T-helper 2 cell treated with Interferon-gamma antibody and Interleukin-4, amounts not matched to agents 5 μg/mL and 100 μg/mL, for 36 hours (primary cell): ENCODE results near the gene KMT2B.

ENCODE experiments used
- DNase-seq: peaks from one replicate; pipeline ENCODE4 v3.0.0; 2021; ENCODE audit warnings: low spot score
- H3K27ac Mint-ChIP-seq: one replicate; pipeline ENCODE4 v1.8.0; 2021; ENCODE audit warnings: mild to moderate bottlenecking, mixed read lengths
- H3K27me3 Mint-ChIP-seq: one replicate; pipeline ENCODE4 v1.8.0; 2021; ENCODE audit warnings: low read depth, mixed read lengths
- H3K36me3 Mint-ChIP-seq: one replicate; pipeline ENCODE4 v1.8.0; 2021; ENCODE audit warnings: low read depth, mixed read lengths
- H3K4me1 Mint-ChIP-seq: one replicate; pipeline ENCODE4 v1.8.0; 2021; ENCODE audit warnings: low read depth, mixed read lengths
- H3K4me3 Mint-ChIP-seq: one replicate; pipeline ENCODE4 v1.8.0; 2022; ENCODE audit warnings: mild to moderate bottlenecking, moderate library complexity, mixed read lengths
- H3K9me3 Mint-ChIP-seq: one replicate; pipeline ENCODE4 v1.8.0; 2021; ENCODE audit warnings: mixed read lengths

Gene KMT2B

GRCh38 chr19:35738021-35738886 lies 20.5 kb downstream of the KMT2B start:
- H3K36me3 Mint-ChIP-seq, result peaks cover 50% of the 10 kb centered on the region
- H3K27me3 Mint-ChIP-seq, result no peaks in the 10 kb centered on the region
- H3K27ac Mint-ChIP-seq, result no peak overlapping the region
- H3K4me1 Mint-ChIP-seq, result peaks cover 25% of the 10 kb centered on the region
- no peaks in the 10 kb centered on the region for H3K9me3 Mint-ChIP-seq
- no peak overlapping the region for H3K4me3 Mint-ChIP-seq
- no peak for DNase-seq

GRCh38 chr19:35738887-35739229 lies 21.1 kb downstream of the KMT2B start:
- no peak overlapping the region for H3K27ac Mint-ChIP-seq
- no peaks in the 10 kb centered on the region for H3K27me3 Mint-ChIP-seq
- no peaks in the 10 kb centered on the region for H3K9me3 Mint-ChIP-seq
- peaks cover 48% of the 10 kb centered on the region for H3K36me3 Mint-ChIP-seq
- H3K4me3 Mint-ChIP-seq, result no peak overlapping the region
- no peak for DNase-seq
- peaks cover 28% of the 10 kb centered on the region for H3K4me1 Mint-ChIP-seq

GRCh38 chr19:35739275-35740107 lies 21.7 kb downstream of the KMT2B start:
- Mint-ChIP-seq H3K4me3 (peak overlapping the region; percentile 62), H3K36me3 (peaks cover 43% of the 10 kb centered on the region), H3K9me3 (no peaks in the 10 kb centered on the region), H3K27me3 (no peaks in the 10 kb centered on the region), H3K4me1 (peaks cover 33% of the 10 kb centered on the region), H3K27ac (no peak overlapping the region)
- DNase-seq, result no peak

DNA sequence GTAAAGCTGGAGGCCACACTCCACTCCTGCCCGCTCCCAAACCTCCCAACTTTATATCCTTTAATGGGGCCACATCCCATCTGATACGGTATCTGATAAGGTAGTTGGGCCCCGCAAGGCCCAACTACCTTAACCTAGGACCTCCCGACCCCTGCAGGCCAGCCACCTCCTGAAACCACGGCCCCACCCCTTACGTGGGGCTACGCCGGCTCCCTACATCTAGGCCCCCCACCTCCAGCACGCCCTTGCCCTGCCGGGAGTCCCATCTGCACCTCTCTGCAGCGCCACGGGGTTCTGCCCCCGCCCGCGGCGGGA lies 22.3 kb downstream of the KMT2B start:
- DNase-seq, result no peak
- H3K27ac Mint-ChIP-seq, result peak overlapping the region; percentile 92
- H3K4me1 Mint-ChIP-seq, result peaks cover 36% of the 10 kb centered on the region
- peaks cover 37% of the 10 kb centered on the region for H3K36me3 Mint-ChIP-seq
- H3K27me3 Mint-ChIP-seq, result no peaks in the 10 kb centered on the region
- peak overlapping the region; percentile 90 for H3K4me3 Mint-ChIP-seq
- H3K9me3 Mint-ChIP-seq, result no peaks in the 10 kb centered on the region

DNA sequence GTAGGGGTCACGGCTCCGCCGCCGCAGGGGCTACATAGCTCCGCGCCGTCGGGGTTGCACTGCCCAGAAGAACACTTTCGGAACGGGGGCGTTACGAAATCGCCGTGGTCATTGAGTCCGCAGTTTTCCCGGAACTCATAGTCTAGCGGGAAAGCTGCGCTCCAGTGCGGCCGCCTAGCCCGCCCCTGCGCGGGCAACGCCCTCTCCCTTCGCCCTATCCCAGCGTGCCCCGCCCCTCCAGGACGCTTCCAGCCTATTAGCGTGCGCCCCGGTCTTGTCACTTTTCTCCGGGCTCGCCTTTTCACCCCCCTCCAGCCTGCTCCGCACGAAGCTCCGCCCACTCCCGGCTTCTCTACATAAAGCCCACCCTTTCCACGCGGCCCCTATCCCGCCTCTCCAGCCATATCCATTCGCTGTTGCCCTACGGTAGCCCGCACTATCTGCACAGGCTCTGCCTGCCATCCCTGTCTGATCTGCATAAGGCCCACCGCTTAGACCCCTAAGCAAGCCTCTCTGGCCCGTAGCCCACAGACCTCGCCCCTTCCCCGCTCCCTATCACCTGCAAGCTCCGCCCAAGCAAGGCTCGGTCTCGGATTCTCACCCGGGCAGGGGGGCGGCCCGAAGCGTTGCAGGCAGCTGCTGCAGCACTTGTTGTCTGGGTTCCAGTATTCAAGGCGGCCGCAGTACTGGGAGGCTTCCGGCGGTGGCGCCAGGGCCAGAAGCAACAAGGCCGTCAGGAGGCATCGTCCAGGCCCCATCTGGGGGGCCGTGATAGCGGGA lies 22.8 kb downstream of the KMT2B start:
- Mint-ChIP-seq H3K9me3 (no peaks in the 10 kb centered on the region), H3K27me3 (no peaks in the 10 kb centered on the region), H3K4me1 (peaks cover 39% of the 10 kb centered on the region), H3K4me3 (peak overlapping the region; percentile 90), H3K27ac (peak overlapping the region; percentile 92), H3K36me3 (peaks cover 36% of the 10 kb centered on the region)
- DNase-seq, result peak; percentile 95

- Mint-ChIP-seq H3K9me3 (no peaks in the 10 kb centered on the region), H3K36me3 (peaks cover 33% of the 10 kb centered on the region), H3K4me3 (peak overlapping the region; percentile 90), H3K27ac (peak overlapping the region; percentile 92), H3K27me3 (no peaks in the 10 kb centered on the region), H3K4me1 (peaks cover 40% of the 10 kb centered on the region)
- DNase-seq, result no peak
Measured at GRCh38 chr19:35741203-35741515, 23.4 kb downstream of the KMT2B start.

GRCh38 chr19:35742121-35742724 lies 24.4 kb downstream of the KMT2B start, which contains the start of gene IGFLR1:
TSS of gene IGFLR1 (minus strand) at chr19:35742452. CDS start at chr19:35741180, 1,272 bp downstream.
- H3K9me3 Mint-ChIP-seq, result no peaks in the 10 kb centered on the region
- H3K27ac Mint-ChIP-seq, result peak within 1 kb of the TSS; percentile 95
- no peaks in the 10 kb centered on the region for H3K27me3 Mint-ChIP-seq
- peak; percentile 88 for DNase-seq
- H3K4me1 Mint-ChIP-seq, result peaks cover 41% of the 10 kb centered on the region
- peaks cover 24% of the 10 kb centered on the region for H3K36me3 Mint-ChIP-seq
- H3K4me3 Mint-ChIP-seq, result peak within 1 kb of the TSS; percentile 91

GRCh38 chr19:35743640-35744429 lies 26.0 kb downstream of the KMT2B start:
- H3K4me1 Mint-ChIP-seq, result peaks cover 45% of the 10 kb centered on the region
- peak overlapping the region; percentile 100 for H3K27ac Mint-ChIP-seq
- peak overlapping the region; percentile 91 for H3K4me3 Mint-ChIP-seq
- H3K9me3 Mint-ChIP-seq, result no peaks in the 10 kb centered on the region
- peaks cover 16% of the 10 kb centered on the region for H3K36me3 Mint-ChIP-seq
- no peak for DNase-seq
- H3K27me3 Mint-ChIP-seq, result no peaks in the 10 kb centered on the region

- Mint-ChIP-seq H3K27ac (peak overlapping the region; percentile 100), H3K9me3 (no peaks in the 10 kb centered on the region), H3K36me3 (peaks cover 15% of the 10 kb centered on the region), H3K4me1 (peaks cover 45% of the 10 kb centered on the region), H3K27me3 (no peaks in the 10 kb centered on the region), H3K4me3 (peak overlapping the region; percentile 91)
- DNase-seq, result peak; percentile 92
Measured at GRCh38 chr19:35744430-35745327, 26.9 kb downstream of the KMT2B start.

- Mint-ChIP-seq H3K27me3 (no peaks in the 10 kb centered on the region), H3K4me3 (peak within 1 kb of the TSS; percentile 91), H3K4me1 (peaks cover 49% of the 10 kb centered on the region), H3K9me3 (no peaks in the 10 kb centered on the region), H3K36me3 (peaks cover 15% of the 10 kb centered on the region), H3K27ac (peak within 1 kb of the TSS; percentile 100)
- peak; percentile 99 for DNase-seq
Measured at GRCh38 chr19:35745328-35746086, 27.7 kb downstream of the KMT2B start, which contains the start of the genes PSENEN and U2AF1L4. TSS of gene PSENEN (plus strand) at chr19:35745651. CDS start at chr19:35745931, 280 bp downstream. TSS of gene U2AF1L4 (minus strand) at chr19:35745418. CDS start at chr19:35745391, 27 bp downstream.

- peaks cover 43% of the 10 kb centered on the region for H3K4me1 Mint-ChIP-seq
- H3K27me3 Mint-ChIP-seq, result no peaks in the 10 kb centered on the region
Measured at GRCh38 chr19:35746087-35746462, 28.3 kb downstream of the KMT2B start.

More at GRCh38 chr19:35746087-35746462, 28.3 kb downstream of the KMT2B start:
- H3K9me3 Mint-ChIP-seq, result no peaks in the 10 kb centered on the region
- H3K27ac Mint-ChIP-seq, result peak overlapping the region; percentile 100
- peak overlapping the region; percentile 91 for H3K4me3 Mint-ChIP-seq
- peaks cover 15% of the 10 kb centered on the region for H3K36me3 Mint-ChIP-seq
- no peak for DNase-seq
